HG03045 (cell line): ENCODE data around the gene RSPO3.

Experiments used
- ATAC-seq: cut with Tn5 transposase; IDR thresholded peaks from one replicate; pipeline ENCODE4 v1.9.1; 2021; ENCODE audit warnings: mild to moderate bottlenecking, moderate library complexity; ENCODE audit not compliant: unreplicated experiment

The RSPO3 gene

GRCh38 chr6:127111526-127111925 lies 6.9 kb upstream of the RSPO3 start:
- no peak for ATAC-seq

- no peak for ATAC-seq
Observed at GRCh38 chr6:127114214-127114760, 4.2 kb upstream of the RSPO3 start.

GRCh38 chr6:127115084-127115655 lies 3.3 kb upstream of the RSPO3 start:
- no peak for ATAC-seq

GRCh38 chr6:127115746-127116145 lies 2.7 kb upstream of the RSPO3 start:
- ATAC-seq = no peak

- no peak for ATAC-seq
Observed at GRCh38 chr6:127117979-127118297, 533 bp upstream of the RSPO3 start.

GRCh38 chr6:127119102-127120022 lies 891 bp downstream of the RSPO3 start:
- ATAC-seq = peak; percentile 43

- no peak for ATAC-seq
Observed at GRCh38 chr6:127120023-127120786, 1.7 kb downstream of the RSPO3 start.

- ATAC-seq = peak; percentile 94
Observed at GRCh38 chr6:127120787-127121636, 2.5 kb downstream of the RSPO3 start.

GRCh38 chr6:127121637-127121960 lies 3.1 kb downstream of the RSPO3 start:
- no peak for ATAC-seq

GRCh38 chr6:127124172-127124571 lies 5.7 kb downstream of the RSPO3 start:
- ATAC-seq = no peak

GRCh38 chr6:127124680-127125079 lies 6.2 kb downstream of the RSPO3 start:
- no peak for ATAC-seq

GRCh38 chr6:127128066-127128465 lies 9.6 kb downstream of the RSPO3 start:
- no peak for ATAC-seq

GRCh38 chr6:127129251-127129650 lies 10.8 kb downstream of the RSPO3 start:
- ATAC-seq = no peak

GRCh38 chr6:127131275-127131674 lies 12.8 kb downstream of the RSPO3 start:
- ATAC-seq = no peak

GRCh38 chr6:127131772-127132376 lies 13.4 kb downstream of the RSPO3 start:
- ATAC-seq = no peak

- ATAC-seq = no peak
Observed at GRCh38 chr6:127134136-127134535, 15.7 kb downstream of the RSPO3 start.

- ATAC-seq = no peak
Observed at GRCh38 chr6:127136786-127137185, 18.3 kb downstream of the RSPO3 start.

- no peak for ATAC-seq
Observed at GRCh38 chr6:127146932-127147331, 28.5 kb downstream of the RSPO3 start.

GRCh38 chr6:127147534-127147933 lies 29.1 kb downstream of the RSPO3 start:
- ATAC-seq = no peak

GRCh38 chr6:127148511-127148910 lies 30.0 kb downstream of the RSPO3 start:
- ATAC-seq = no peak
